ENCODE results near the gene USP27X.

Gene USP27X

GRCh38 chrX:49878128-49878833 is 1.0 kb upstream of the USP27X start:
- H3K4me3 ChIP-seq (ENCODE audit: low read length, poor library complexity, severe bottlenecking) = peak overlapping the region; percentile 76

GRCh38 chrX:49879656-49880277 is 483 bp downstream of the USP27X start:
- TF ChIP-seq CTCF (conservative IDR thresholded peaks at IDR 0.05; ENCODE audit: low read length) = no peak
- no peak for TF ChIP-seq EZH2phosphoT487 (IDR thresholded peaks at IDR 0.05; ENCODE audit: borderline replicate concordance)
- Histone ChIP-seq H3K4me3 (ENCODE audit: low read length, poor library complexity, severe bottlenecking) (peak overlapping the region; percentile 76), H3F3A (ENCODE audit: low read depth) (no peaks in the 10 kb centered on the region), H3K9me2 (replicated peaks; ENCODE audit: low read depth, low read length) (no peaks in the 10 kb centered on the region), H3K36me3 (ENCODE audit: insufficient read depth, low read length) (no peaks in the 10 kb centered on the region), H3K9ac (ENCODE audit: low read depth, low read length, poor library complexity, severe bottlenecking) (peak overlapping the region; percentile 58), H3K4me2 (ENCODE audit: low read depth, low read length, poor library complexity, severe bottlenecking) (peak overlapping the region; percentile 88), H3K27me3 (ENCODE audit: insufficient read depth, low read length, poor library complexity, severe bottlenecking) (no peaks in the 10 kb centered on the region), H2AFZ (ENCODE audit: low read length) (peak overlapping the region; percentile 94; the same call in 1 of the 2 replicates), H3K4me1 (ENCODE audit: insufficient read depth, low read length, poor library complexity, severe bottlenecking) (peaks cover 6% of the 10 kb centered on the region), H3K79me2 (ENCODE audit: insufficient read depth, low read length) (0 out of 2 replicates have a peak, but pooled peaks cover 4% of the 10 kb centered on the region), H3K9me3 (ENCODE audit: insufficient read depth, low read depth, low read length) (no peaks in the 10 kb centered on the region), H4K20me1 (ENCODE audit: insufficient read depth, low read length, poor library complexity, severe bottlenecking) (no peaks in the 10 kb centered on the region)

More at GRCh38 chrX:49878128-49878833, 1.0 kb upstream of the USP27X start:
- Histone ChIP-seq H3K27me3 (ENCODE audit: insufficient read depth, low read length, poor library complexity, severe bottlenecking) (no peaks in the 10 kb centered on the region), H3K79me2 (ENCODE audit: insufficient read depth, low read length) (0 out of 2 replicates have a peak, but pooled peaks cover 4% of the 10 kb centered on the region), H2AFZ (ENCODE audit: low read length) (peak overlapping the region; percentile 94), H3K9ac (ENCODE audit: low read depth, low read length, poor library complexity, severe bottlenecking) (peak overlapping the region; percentile 58), H3K9me3 (ENCODE audit: insufficient read depth, low read depth, low read length) (no peaks in the 10 kb centered on the region), H3K36me3 (ENCODE audit: insufficient read depth, low read length) (no peaks in the 10 kb centered on the region), H3F3A (ENCODE audit: low read depth) (no peaks in the 10 kb centered on the region), H3K4me1 (ENCODE audit: insufficient read depth, low read length, poor library complexity, severe bottlenecking) (peaks cover 6% of the 10 kb centered on the region), H4K20me1 (ENCODE audit: insufficient read depth, low read length, poor library complexity, severe bottlenecking) (no peaks in the 10 kb centered on the region), H3K9me2 (replicated peaks; ENCODE audit: low read depth, low read length) (no peaks in the 10 kb centered on the region), H3K4me2 (ENCODE audit: low read depth, low read length, poor library complexity, severe bottlenecking) (peak overlapping the region; percentile 88)
- TF ChIP-seq EZH2phosphoT487 (IDR thresholded peaks at IDR 0.05; ENCODE audit: borderline replicate concordance) (no peak), CTCF (conservative IDR thresholded peaks at IDR 0.05; ENCODE audit: low read length) (no peak)

GRCh38 chrX:49880668-49881067 is 1.4 kb downstream of the USP27X start:
- peak overlapping the region; percentile 58 for H3K9ac ChIP-seq (ENCODE audit: low read depth, low read length, poor library complexity, severe bottlenecking)
- TF ChIP-seq CTCF (conservative IDR thresholded peaks at IDR 0.05; ENCODE audit: low read length) = no peak
- TF ChIP-seq EZH2phosphoT487 (IDR thresholded peaks at IDR 0.05; ENCODE audit: borderline replicate concordance) = no peak
- H3K4me3 ChIP-seq (ENCODE audit: low read length, poor library complexity, severe bottlenecking) = peak overlapping the region; percentile 76
- H3K4me1 ChIP-seq (ENCODE audit: insufficient read depth, low read length, poor library complexity, severe bottlenecking) = peaks cover 6% of the 10 kb centered on the region
- H3K27me3 ChIP-seq (ENCODE audit: insufficient read depth, low read length, poor library complexity, severe bottlenecking) = no peaks in the 10 kb centered on the region
- H2AFZ ChIP-seq (ENCODE audit: low read length) = no peak overlapping the region
- H3K9me3 ChIP-seq (ENCODE audit: insufficient read depth, low read depth, low read length) = no peaks in the 10 kb centered on the region
- no peaks in the 10 kb centered on the region for H3F3A ChIP-seq (ENCODE audit: low read depth)
- H3K79me2 ChIP-seq (ENCODE audit: insufficient read depth, low read length) = 0 out of 2 replicates have a peak, but pooled peaks cover 4% of the 10 kb centered on the region
- no peaks in the 10 kb centered on the region for H4K20me1 ChIP-seq (ENCODE audit: insufficient read depth, low read length, poor library complexity, severe bottlenecking)
- no peaks in the 10 kb centered on the region for H3K9me2 ChIP-seq (replicated peaks; ENCODE audit: low read depth, low read length)
- no peaks in the 10 kb centered on the region for H3K36me3 ChIP-seq (ENCODE audit: insufficient read depth, low read length)
- H3K4me2 ChIP-seq (ENCODE audit: low read depth, low read length, poor library complexity, severe bottlenecking) = peak overlapping the region; percentile 88
